Loucy (cell line): Measurements from ENCODE around the gene MEIKIN.

Experiments used
- EZH2phosphoT487 ChIP-seq: fragments of 200-600 bp; IDR thresholded peaks from 2 replicates; pipeline ENCODE4 v1.6.1; 2018; ENCODE audit warnings: antibody characterized with exemption, mild to moderate bottlenecking, moderate library complexity, borderline replicate concordance
- TF ChIP-seq, protein P1 (sequence below): fragments of 200-600 bp; sonication (generic); conservative IDR thresholded peaks from 2 replicates; pipeline ENCODE4 v1.5.1; 2014; ENCODE audit warnings: mild to moderate bottlenecking, antibody characterized with exemption, low read length

DNA sequence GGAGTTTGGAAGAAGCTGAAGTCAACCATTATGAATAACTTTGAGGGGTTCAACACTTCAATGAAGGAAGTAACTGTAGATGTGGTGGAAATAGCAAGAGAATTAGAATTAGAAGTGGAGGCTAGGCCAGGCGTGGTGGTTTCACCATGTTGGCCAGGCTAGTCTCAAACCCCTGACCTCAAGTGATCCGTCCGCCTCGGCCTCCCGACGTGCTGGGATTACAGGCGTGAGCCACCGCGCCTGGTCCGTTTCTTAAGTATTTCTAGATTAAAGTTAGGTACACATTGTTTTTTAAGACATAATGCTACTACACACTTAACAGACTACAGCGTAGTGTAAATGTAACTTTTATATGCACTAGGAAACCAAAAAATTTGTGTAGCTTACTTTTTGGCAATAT, 162.7 kb downstream of the MEIKIN start:
- TF ChIP-seq, protein P1, sequence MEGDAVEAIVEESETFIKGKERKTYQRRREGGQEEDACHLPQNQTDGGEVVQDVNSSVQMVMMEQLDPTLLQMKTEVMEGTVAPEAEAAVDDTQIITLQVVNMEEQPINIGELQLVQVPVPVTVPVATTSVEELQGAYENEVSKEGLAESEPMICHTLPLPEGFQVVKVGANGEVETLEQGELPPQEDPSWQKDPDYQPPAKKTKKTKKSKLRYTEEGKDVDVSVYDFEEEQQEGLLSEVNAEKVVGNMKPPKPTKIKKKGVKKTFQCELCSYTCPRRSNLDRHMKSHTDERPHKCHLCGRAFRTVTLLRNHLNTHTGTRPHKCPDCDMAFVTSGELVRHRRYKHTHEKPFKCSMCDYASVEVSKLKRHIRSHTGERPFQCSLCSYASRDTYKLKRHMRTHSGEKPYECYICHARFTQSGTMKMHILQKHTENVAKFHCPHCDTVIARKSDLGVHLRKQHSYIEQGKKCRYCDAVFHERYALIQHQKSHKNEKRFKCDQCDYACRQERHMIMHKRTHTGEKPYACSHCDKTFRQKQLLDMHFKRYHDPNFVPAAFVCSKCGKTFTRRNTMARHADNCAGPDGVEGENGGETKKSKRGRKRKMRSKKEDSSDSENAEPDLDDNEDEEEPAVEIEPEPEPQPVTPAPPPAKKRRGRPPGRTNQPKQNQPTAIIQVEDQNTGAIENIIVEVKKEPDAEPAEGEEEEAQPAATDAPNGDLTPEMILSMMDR = no peak
- no peak for TF ChIP-seq EZH2phosphoT487
